ENCODE data around the gene USP46.
A peak's percentile ranks its signal among the peaks of the same experiment; 100 is the strongest.

The USP46 gene

GRCh38 chr4:52579602-52580272 is 79.4 kb downstream of the USP46 start:
- Histone ChIP-seq H3K4me3 (ENCODE audit: control insufficient read depth in 1 of 7, extremely low read depth in 1 of 7, insufficient read depth in 4 of 7, low read depth in 2 of 7, low read length in 6 of 7) (no peak overlapping the region), H3K9me3 (ENCODE audit: control extremely low read depth in 1 of 5, control insufficient read depth in 4 of 5, insufficient read depth in 2 of 5, low read depth in 1 of 5, low read length in 4 of 5) (no peaks in the 10 kb centered on the region), H3K4me1 (ENCODE audit: control extremely low read depth in 1 of 4, control insufficient read depth in 4 of 4, insufficient read depth in 4 of 4, low read length in 3 of 4) (no peaks in the 10 kb centered on the region), H3K36me3 (ENCODE audit: control insufficient read depth in 4 of 4, insufficient read depth in 4 of 4, low read length in 3 of 4) (no peaks in the 10 kb centered on the region), H3K27me3 (replicated peaks in 2 of 5; ENCODE audit: control insufficient read depth in 4 of 5, insufficient read depth in 5 of 5, low read length in 4 of 5) (no peaks in the 10 kb centered on the region), H3K27ac (ENCODE audit: insufficient read depth in 1 of 2, low read depth in 1 of 2, low read length in 2 of 2, poor library complexity in 1 of 2, severe bottlenecking in 2 of 2) (no peak overlapping the region)
- no peak for DNase-seq
- ChIA-PET POLR2A (no interaction called here), CTCF (no interaction called here)
- 93% methylated on average over 3 of the region's 4 CpGs for WGBS (ENCODE audit: insufficient coverage)

- DNase-seq = no peak
- Histone ChIP-seq H3K4me1 (ENCODE audit: control extremely low read depth in 1 of 4, control insufficient read depth in 4 of 4, insufficient read depth in 4 of 4, low read length in 3 of 4) (no peaks in the 10 kb centered on the region), H3K9me3 (ENCODE audit: control extremely low read depth in 1 of 5, control insufficient read depth in 4 of 5, insufficient read depth in 2 of 5, low read depth in 1 of 5, low read length in 4 of 5) (no peaks in the 10 kb centered on the region), H3K27ac (ENCODE audit: insufficient read depth in 1 of 2, low read depth in 1 of 2, low read length in 2 of 2, poor library complexity in 1 of 2, severe bottlenecking in 2 of 2) (no peak overlapping the region), H3K36me3 (ENCODE audit: control insufficient read depth in 4 of 4, insufficient read depth in 4 of 4, low read length in 3 of 4) (no peaks in the 10 kb centered on the region), H3K4me3 (ENCODE audit: control insufficient read depth in 1 of 7, extremely low read depth in 1 of 7, insufficient read depth in 4 of 7, low read depth in 2 of 7, low read length in 6 of 7) (no peak overlapping the region), H3K27me3 (replicated peaks in 2 of 5; ENCODE audit: control insufficient read depth in 4 of 5, insufficient read depth in 5 of 5, low read length in 4 of 5) (no peaks in the 10 kb centered on the region)
- ChIA-PET CTCF (no interaction called here), POLR2A (no interaction called here)
- 100% methylated on average over 2 of the region's 2 CpGs for WGBS (ENCODE audit: insufficient coverage)
Observed at GRCh38 chr4:52578951-52579350, 80.2 kb downstream of the USP46 start.

GRCh38 chr4:52577624-52577962 is 81.5 kb downstream of the USP46 start:
- Histone ChIP-seq H3K27ac (ENCODE audit: insufficient read depth in 1 of 2, low read depth in 1 of 2, low read length in 2 of 2, poor library complexity in 1 of 2, severe bottlenecking in 2 of 2) (no peak overlapping the region), H3K4me3 (ENCODE audit: control insufficient read depth in 1 of 7, extremely low read depth in 1 of 7, insufficient read depth in 4 of 7, low read depth in 2 of 7, low read length in 6 of 7) (no peak overlapping the region), H3K9me3 (ENCODE audit: control extremely low read depth in 1 of 5, control insufficient read depth in 4 of 5, insufficient read depth in 2 of 5, low read depth in 1 of 5, low read length in 4 of 5) (no peaks in the 10 kb centered on the region), H3K27me3 (replicated peaks in 2 of 5; ENCODE audit: control insufficient read depth in 4 of 5, insufficient read depth in 5 of 5, low read length in 4 of 5) (no peaks in the 10 kb centered on the region), H3K36me3 (ENCODE audit: control insufficient read depth in 4 of 4, insufficient read depth in 4 of 4, low read length in 3 of 4) (no peaks in the 10 kb centered on the region), H3K4me1 (ENCODE audit: control extremely low read depth in 1 of 4, control insufficient read depth in 4 of 4, insufficient read depth in 4 of 4, low read length in 3 of 4) (no peaks in the 10 kb centered on the region)
- ChIA-PET CTCF (no interaction called here), POLR2A (interaction anchor here (0.6 kb wide), 1 partner anchor 256 kb away, joined by 3 read pairs; no protein-coding TSS in a partner anchor)
- 100% methylated on average over 1 of the region's 4 CpGs for WGBS (ENCODE audit: insufficient coverage)
- no peak for DNase-seq

GRCh38 chr4:52576961-52577623 is 82.0 kb downstream of the USP46 start:
- Histone ChIP-seq H3K4me1 (ENCODE audit: control extremely low read depth in 1 of 4, control insufficient read depth in 4 of 4, insufficient read depth in 4 of 4, low read length in 3 of 4) (no peaks in the 10 kb centered on the region), H3K4me3 (ENCODE audit: control insufficient read depth in 1 of 7, extremely low read depth in 1 of 7, insufficient read depth in 4 of 7, low read depth in 2 of 7, low read length in 6 of 7) (no peak overlapping the region), H3K9me3 (ENCODE audit: control extremely low read depth in 1 of 5, control insufficient read depth in 4 of 5, insufficient read depth in 2 of 5, low read depth in 1 of 5, low read length in 4 of 5) (no peaks in the 10 kb centered on the region), H3K27me3 (replicated peaks in 2 of 5; ENCODE audit: control insufficient read depth in 4 of 5, insufficient read depth in 5 of 5, low read length in 4 of 5) (no peaks in the 10 kb centered on the region), H3K27ac (ENCODE audit: insufficient read depth in 1 of 2, low read depth in 1 of 2, low read length in 2 of 2, poor library complexity in 1 of 2, severe bottlenecking in 2 of 2) (no peak overlapping the region), H3K36me3 (ENCODE audit: control insufficient read depth in 4 of 4, insufficient read depth in 4 of 4, low read length in 3 of 4) (no peaks in the 10 kb centered on the region)
- WGBS (ENCODE audit: insufficient coverage) = no CpG with 5 or more reads among the region's 1 CpG
- peak in 1 of 3 donors; percentile 8 for DNase-seq
- POLR2A ChIA-PET = interaction anchor here (0.6 kb wide), 1 partner anchor 256 kb away, joined by 3 read pairs; no protein-coding TSS in a partner anchor
- CTCF ChIA-PET = no interaction called here

- WGBS (ENCODE audit: insufficient coverage) = 92% methylated on average over 7 of the region's 7 CpGs
- POLR2A ChIA-PET = no interaction called here
- no peak for DNase-seq
Observed at GRCh38 chr4:52576326-52576725, 82.8 kb downstream of the USP46 start.

GRCh38 chr4:52575406-52575805 is 83.7 kb downstream of the USP46 start:
- Histone ChIP-seq H3K4me3 (ENCODE audit: control insufficient read depth in 1 of 7, extremely low read depth in 1 of 7, insufficient read depth in 4 of 7, low read depth in 2 of 7, low read length in 6 of 7) (no peak overlapping the region), H3K9me3 (ENCODE audit: control extremely low read depth in 1 of 5, control insufficient read depth in 4 of 5, insufficient read depth in 2 of 5, low read depth in 1 of 5, low read length in 4 of 5) (peaks cover 0 to 2% (median 0%) of the 10 kb centered on the region in 5 experiments), H3K27me3 (replicated peaks in 2 of 5; ENCODE audit: control insufficient read depth in 4 of 5, insufficient read depth in 5 of 5, low read length in 4 of 5) (no peaks in the 10 kb centered on the region), H3K27ac (ENCODE audit: insufficient read depth in 1 of 2, low read depth in 1 of 2, low read length in 2 of 2, poor library complexity in 1 of 2, severe bottlenecking in 2 of 2) (no peak overlapping the region), H3K36me3 (ENCODE audit: control insufficient read depth in 4 of 4, insufficient read depth in 4 of 4, low read length in 3 of 4) (no peaks in the 10 kb centered on the region), H3K4me1 (ENCODE audit: control extremely low read depth in 1 of 4, control insufficient read depth in 4 of 4, insufficient read depth in 4 of 4, low read length in 3 of 4) (no peaks in the 10 kb centered on the region)
- CTCF ChIA-PET = no interaction called here
- no CpG with 5 or more reads among the region's 1 CpG for WGBS (ENCODE audit: insufficient coverage)
- POLR2A ChIA-PET = no interaction called here
- DNase-seq = no peak

More at GRCh38 chr4:52576326-52576725, 82.8 kb downstream of the USP46 start:
- Histone ChIP-seq H3K27me3 (replicated peaks in 2 of 5; ENCODE audit: control insufficient read depth in 4 of 5, insufficient read depth in 5 of 5, low read length in 4 of 5) (no peaks in the 10 kb centered on the region), H3K36me3 (ENCODE audit: control insufficient read depth in 4 of 4, insufficient read depth in 4 of 4, low read length in 3 of 4) (no peaks in the 10 kb centered on the region), H3K27ac (ENCODE audit: insufficient read depth in 1 of 2, low read depth in 1 of 2, low read length in 2 of 2, poor library complexity in 1 of 2, severe bottlenecking in 2 of 2) (no peak overlapping the region), H3K9me3 (ENCODE audit: control extremely low read depth in 1 of 5, control insufficient read depth in 4 of 5, insufficient read depth in 2 of 5, low read depth in 1 of 5, low read length in 4 of 5) (peaks cover 0 to 2% (median 0%) of the 10 kb centered on the region in 5 experiments), H3K4me3 (ENCODE audit: control insufficient read depth in 1 of 7, extremely low read depth in 1 of 7, insufficient read depth in 4 of 7, low read depth in 2 of 7, low read length in 6 of 7) (no peak overlapping the region), H3K4me1 (ENCODE audit: control extremely low read depth in 1 of 4, control insufficient read depth in 4 of 4, insufficient read depth in 4 of 4, low read length in 3 of 4) (no peaks in the 10 kb centered on the region)
- CTCF ChIA-PET = no interaction called here

GRCh38 chr4:52574036-52574435 is 85.1 kb downstream of the USP46 start:
- no peak overlapping the region for H3K27ac ChIP-seq (ENCODE audit: insufficient read depth in 1 of 2, low read depth in 1 of 2, low read length in 2 of 2, poor library complexity in 1 of 2, severe bottlenecking in 2 of 2)
- no peaks in the 10 kb centered on the region for H3K36me3 ChIP-seq (ENCODE audit: control insufficient read depth in 4 of 4, insufficient read depth in 4 of 4, low read length in 3 of 4)
- H3K27me3 ChIP-seq (replicated peaks in 2 of 5; ENCODE audit: control insufficient read depth in 4 of 5, insufficient read depth in 5 of 5, low read length in 4 of 5) = no peaks in the 10 kb centered on the region
- peaks cover 0 to 2% (median 0%) of the 10 kb centered on the region in 5 experiments for H3K9me3 ChIP-seq (ENCODE audit: control extremely low read depth in 1 of 5, control insufficient read depth in 4 of 5, insufficient read depth in 2 of 5, low read depth in 1 of 5, low read length in 4 of 5)
- 100% methylated on average over 1 of the region's 5 CpGs for WGBS (ENCODE audit: insufficient coverage)
- ChIA-PET POLR2A (no interaction called here), CTCF (interaction anchor here (0.6 kb wide), 1 partner anchor 11 kb away, joined by 3 read pairs; no protein-coding TSS in a partner anchor)
- no peak for DNase-seq
- no peaks in the 10 kb centered on the region for H3K4me1 ChIP-seq (ENCODE audit: control extremely low read depth in 1 of 4, control insufficient read depth in 4 of 4, insufficient read depth in 4 of 4, low read length in 3 of 4)
- no peak overlapping the region for H3K4me3 ChIP-seq (ENCODE audit: control insufficient read depth in 1 of 7, extremely low read depth in 1 of 7, insufficient read depth in 4 of 7, low read depth in 2 of 7, low read length in 6 of 7)

Data from common myeloid progenitor, CD34-positive (primary cell).